GM19238 (cell line): ENCODE measurements around the gene CTAGE1.
"Not testable (repeated sequence)": the region's sequence is repeated elsewhere in the genome, so short reads cannot be mapped to it uniquely, and the experiment has no call there.

Source experiments
- DNase-seq: peaks from one replicate; pipeline ENCODE4 v3.0.0; 2011; ENCODE audit warnings: low spot score; ENCODE audit not compliant: insufficient read length

Gene CTAGE1, protein sequence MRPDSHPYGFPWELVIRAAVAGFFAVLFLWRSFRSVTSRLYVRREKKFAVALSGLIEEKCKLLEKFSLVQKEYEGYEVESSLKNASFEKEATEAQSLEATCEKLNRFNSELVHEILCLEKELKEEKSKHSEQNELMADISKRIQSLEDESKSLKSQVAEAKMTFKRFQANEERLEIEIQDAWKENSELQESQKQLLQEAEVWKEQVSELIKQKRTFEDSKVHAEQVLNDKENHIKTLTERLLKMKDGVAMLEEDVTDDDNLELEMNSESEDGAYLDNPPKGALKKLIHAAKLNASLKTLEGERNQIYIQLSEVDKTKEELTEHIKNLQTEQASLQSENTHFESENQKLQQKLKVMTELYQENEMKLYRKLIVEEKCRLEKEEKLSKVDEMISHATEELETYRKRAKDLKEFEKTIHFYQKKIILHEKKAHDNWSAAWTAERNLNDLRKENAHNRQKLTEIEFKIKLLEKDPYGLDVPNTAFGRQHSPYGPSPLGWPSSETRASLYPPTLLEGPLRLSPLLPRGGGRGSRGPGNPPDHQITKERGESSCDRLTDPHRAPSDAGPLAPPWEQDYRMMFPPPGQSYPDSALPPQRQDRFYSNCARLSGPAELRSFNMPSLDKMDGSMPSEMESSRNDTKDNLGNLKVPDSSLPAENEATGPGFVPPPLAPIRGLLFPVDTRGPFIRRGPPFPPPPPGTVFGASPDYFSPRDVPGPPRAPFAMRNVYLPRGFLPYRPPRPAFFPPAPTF

GRCh38 chr18:22417496-22418188 lies at the start of gene CTAGE1:
CTAGE1 (minus strand) TSS chr18:22417915; CDS start chr18:22417811, 104 bp downstream.
- DNase-seq: no peak

- no peak for DNase-seq
These were observed 49.1 kb upstream of the CTAGE1 start for GRCh38 chr18:22466608-22467395.

GRCh38 chr18:22465859-22466457 lies 48.2 kb upstream of the CTAGE1 start:
- DNase-seq: no peak

- no peak for DNase-seq
These were observed 45.4 kb upstream of the CTAGE1 start for GRCh38 chr18:22463076-22463475.

GRCh38 chr18:22459491-22459890 lies 41.8 kb upstream of the CTAGE1 start:
- DNase-seq: no peak

DNA sequence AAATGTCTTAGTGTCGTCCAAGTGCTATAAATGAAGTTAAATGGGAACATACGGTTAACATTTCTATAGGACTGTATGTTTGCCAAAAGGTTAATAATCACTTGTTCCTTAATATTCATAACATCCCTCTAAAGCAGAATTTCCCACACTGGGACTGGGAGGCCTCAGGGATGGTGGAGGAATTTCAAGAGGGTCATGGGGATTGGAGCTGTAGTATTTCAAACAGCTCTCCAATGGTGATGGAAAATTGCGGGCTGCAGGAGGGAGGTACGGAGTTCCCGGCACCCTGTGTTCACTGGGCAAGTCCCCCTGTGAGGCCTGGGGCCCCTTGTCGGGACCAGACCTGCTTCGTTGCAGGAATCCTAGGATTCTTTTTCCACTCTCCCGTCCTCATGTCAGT lies 39.8 kb upstream of the CTAGE1 start:
- no peak for DNase-seq

DNA sequence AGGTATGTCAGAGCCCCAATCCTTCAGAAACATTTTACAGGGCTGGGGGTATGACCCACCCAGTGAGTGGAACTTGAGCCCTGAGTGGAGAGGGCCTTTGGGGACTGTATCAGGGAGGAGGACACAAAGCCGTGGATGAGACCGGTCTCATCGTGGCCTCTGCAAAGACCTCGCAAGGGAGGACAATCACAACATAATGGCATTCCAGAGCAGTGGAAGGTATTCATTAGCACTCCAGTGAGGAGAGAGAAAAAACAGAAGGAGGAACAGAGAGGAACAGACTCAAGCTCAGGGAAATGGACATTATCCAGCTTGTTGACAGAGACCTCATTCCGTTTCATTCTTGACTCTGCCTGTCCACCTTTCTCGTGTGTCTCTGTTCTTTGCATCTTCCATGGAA lies 38.8 kb upstream of the CTAGE1 start:
- DNase-seq: no peak

GRCh38 chr18:22456116-22456480 lies 38.4 kb upstream of the CTAGE1 start:
- DNase-seq: no peak

GRCh38 chr18:22455425-22456115 lies 37.9 kb upstream of the CTAGE1 start:
- DNase-seq: no peak

DNA sequence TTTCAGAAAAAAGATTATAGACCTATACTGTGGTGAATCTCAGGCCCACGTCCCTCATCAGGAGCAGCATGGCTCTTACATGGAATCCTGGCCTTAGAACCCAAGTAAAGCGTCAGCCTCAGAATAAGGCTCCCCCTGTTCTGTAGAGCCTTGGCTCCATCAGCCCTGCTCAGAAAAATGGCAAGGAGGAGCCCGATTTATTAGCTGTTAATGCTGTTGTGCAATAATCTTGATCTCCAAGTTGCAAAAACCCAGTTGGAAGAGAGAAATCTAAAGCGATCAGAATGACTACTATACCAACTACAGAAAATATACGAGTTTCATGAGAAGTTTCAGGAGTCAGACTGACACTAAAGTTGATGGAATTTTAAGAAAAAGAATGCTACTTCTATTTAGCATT lies 35.6 kb upstream of the CTAGE1 start:
- no peak for DNase-seq

DNA sequence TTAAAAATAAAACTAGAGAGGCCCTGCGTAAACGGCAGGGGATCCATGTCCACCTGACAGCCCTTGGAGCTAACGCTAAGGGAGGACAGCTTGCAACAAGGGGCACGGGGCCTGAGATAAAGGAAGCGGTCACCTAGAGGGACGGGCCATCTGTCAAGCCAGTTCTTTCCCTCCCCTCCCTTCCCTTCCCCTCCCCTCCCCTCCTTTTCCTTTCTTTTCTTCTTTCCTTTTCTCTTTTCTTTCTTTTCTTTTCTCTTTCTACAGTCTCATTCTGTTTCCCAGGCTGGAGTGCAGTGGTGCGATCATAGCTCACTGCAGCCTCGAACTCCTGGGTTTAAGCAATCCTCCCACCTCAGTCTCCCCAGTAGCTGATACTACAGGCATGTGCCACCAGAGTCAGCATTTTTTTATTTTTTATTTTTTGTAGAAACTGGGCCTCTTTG lies 34.5 kb upstream of the CTAGE1 start:
- DNase-seq: no peak

GRCh38 chr18:22451796-22452195 lies 34.1 kb upstream of the CTAGE1 start:
- DNase-seq: no peak

GRCh38 chr18:22450766-22451165 lies 33.1 kb upstream of the CTAGE1 start:
- DNase-seq: not testable (repeated sequence)

DNA sequence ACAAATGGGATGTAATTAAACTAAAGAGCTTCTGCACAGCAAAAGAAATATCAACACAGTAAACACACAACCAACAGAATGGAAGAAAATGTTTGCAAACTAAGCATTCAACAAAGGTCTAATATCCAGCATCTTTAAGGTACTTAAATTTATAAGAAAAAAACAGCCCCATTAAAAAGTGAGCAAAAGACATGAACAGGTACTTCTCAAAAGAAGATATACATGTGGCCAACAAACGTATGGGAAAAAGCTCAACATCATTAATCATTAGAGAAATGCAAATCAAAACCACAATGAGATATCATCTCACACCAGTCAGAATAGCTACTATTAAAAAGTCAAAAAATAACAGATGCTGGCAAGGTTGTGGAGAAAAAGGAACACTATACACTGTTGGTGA lies 32.6 kb upstream of the CTAGE1 start:
- not testable (repeated sequence) for DNase-seq

GRCh38 chr18:22449753-22450152 lies 32.0 kb upstream of the CTAGE1 start:
- DNase-seq: not testable (repeated sequence)

DNA sequence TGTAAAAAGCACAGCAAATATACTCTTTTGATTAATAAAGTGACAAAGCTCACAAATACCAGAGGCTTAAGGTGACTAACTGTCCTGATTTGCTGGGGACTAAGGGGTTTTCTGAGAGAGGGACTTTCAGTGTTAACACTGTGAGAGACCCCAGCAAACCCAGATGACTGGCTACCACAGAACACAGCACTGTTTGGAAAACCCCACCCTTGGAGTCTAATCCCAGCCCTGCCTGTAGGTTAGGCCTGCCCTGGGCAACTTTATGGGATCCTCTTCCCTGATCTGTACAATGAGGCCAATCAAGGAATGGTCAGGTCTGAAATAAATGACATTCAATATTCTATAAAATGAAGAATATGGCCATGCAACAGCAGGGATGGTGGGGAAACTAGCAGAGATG lies 30.5 kb upstream of the CTAGE1 start:
- DNase-seq: no peak

- no peak for DNase-seq
These were observed 30.1 kb upstream of the CTAGE1 start for GRCh38 chr18:22447792-22448191.

DNA sequence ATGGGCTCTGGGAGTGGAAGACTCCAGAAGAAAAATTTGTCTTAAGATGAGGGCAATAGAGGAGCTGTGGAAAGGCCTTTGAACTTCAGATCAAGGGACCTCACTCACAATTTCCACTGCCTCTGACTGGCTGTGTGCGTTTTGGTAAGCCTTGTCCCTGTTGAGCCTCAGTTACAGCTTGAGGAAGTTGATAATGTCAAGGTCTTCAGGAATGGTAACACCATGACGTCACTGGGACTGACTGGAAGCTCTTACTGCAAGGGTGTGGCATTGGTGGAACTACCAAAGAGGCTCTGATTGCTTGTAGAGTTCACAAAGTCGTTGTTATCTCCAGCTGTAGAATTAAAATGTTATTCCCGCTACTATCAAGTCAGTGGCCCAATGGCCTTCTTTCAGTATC lies 29.2 kb upstream of the CTAGE1 start:
- no peak for DNase-seq

- DNase-seq: no peak
These were observed 28.6 kb upstream of the CTAGE1 start for GRCh38 chr18:22446325-22446724.

GRCh38 chr18:22441638-22442037 lies 23.9 kb upstream of the CTAGE1 start:
- DNase-seq: no peak
